Tibial nerve (tissue), 4 donors: ENCODE measurements around the gene KRT28. TPM values are rescaled to one million over a fixed set of nuclear protein-coding genes. Genes with fewer than 3 reads are reported as not detected.

ENCODE experiments used
- DNase-seq, 2 donors: peaks; one replicate each; pipeline ENCODE4 v3.0.0-alpha.2; 2019; ENCODE audit warnings: low spot score in 2 of 2
- H3K27ac ChIP-seq, 4 donors: fragments of 200-600 bp; sonication (generic) in 3 of 4; one replicate each; pipeline ENCODE4 v1.5.1; 2017 to 2019; ENCODE audit warnings: mild to moderate bottlenecking in 1 of 4
- H3K27me3 ChIP-seq, 2 donors: fragments of 200-600 bp; sonication (generic) in 1 of 2; one replicate each; pipeline versions ENCODE4 v1.5.1 to v1.6.0; 2017 to 2019
- H3K36me3 ChIP-seq, 3 donors: fragments of 200-600 bp; sonication (generic); one replicate each; pipeline ENCODE4 v1.5.1; 2018 to 2019
- H3K4me1 ChIP-seq, 4 donors: fragments of 200-600 bp; sonication (generic) in 3 of 4; one replicate each; pipeline ENCODE4 v1.5.1; 2017 to 2019
- H3K4me3 ChIP-seq, 4 donors: fragments of 200-600 bp; sonication (generic) in 3 of 4; one replicate each; pipeline ENCODE4 v1.5.1; 2017 to 2019; ENCODE audit warnings: mild to moderate bottlenecking in 1 of 4, moderate library complexity in 1 of 4
- H3K9me3 ChIP-seq, 4 donors: fragments of 200-600 bp; sonication (generic) in 3 of 4; one replicate each; pipeline ENCODE4 v1.5.1; 2017 to 2019
- EP300 ChIP-seq, 2 donors: sonication (generic); formaldehyde crosslinking; IDR thresholded peaks; one replicate each; pipeline ENCODE4 v1.6.1; 2017; ENCODE audit warnings: antibody characterized with exemption in 2 of 2, mild to moderate bottlenecking in 1 of 2
- POLR2A ChIP-seq, 2 donors: fragments of 450-650 bp; IDR thresholded peaks; one replicate each; pipeline ENCODE4 v1.6.1; 2017; ENCODE audit warnings: antibody characterized with exemption in 2 of 2, mild to moderate bottlenecking in 2 of 2, moderate library complexity in 2 of 2
- WGBS, 2 donors: methylation state at CpG; one replicate each; pipeline ENCODE4 v1.1.5; 2018; 5-methylcytosine and 5-hydroxymethylcytosine counted together
- total RNA-seq, 4 donors: library from RNA; depleted of rRNA; stranded (reverse); fragments of >200 nt; gene quantifications; one replicate each; pipeline ENCODE4 v1.1.0, GENCODE V29; 2016
- TF ChIP-seq, protein P1 (sequence below), 5 experiments: fragments of 200-600 bp in 3 of 5; fragments of 450-650 bp in 2 of 5; sonication (generic) in 3 of 5; IDR thresholded peaks; one replicate each; pipeline ENCODE4 v1.5.1; 2016 to 2019; ENCODE audit warnings: antibody characterized with exemption in 5 of 5, mild to moderate bottlenecking in 3 of 5, moderate library complexity in 2 of 5

Gene KRT28
- total RNA-seq, 4 donors from 2014 or later, result not detected

DNA sequence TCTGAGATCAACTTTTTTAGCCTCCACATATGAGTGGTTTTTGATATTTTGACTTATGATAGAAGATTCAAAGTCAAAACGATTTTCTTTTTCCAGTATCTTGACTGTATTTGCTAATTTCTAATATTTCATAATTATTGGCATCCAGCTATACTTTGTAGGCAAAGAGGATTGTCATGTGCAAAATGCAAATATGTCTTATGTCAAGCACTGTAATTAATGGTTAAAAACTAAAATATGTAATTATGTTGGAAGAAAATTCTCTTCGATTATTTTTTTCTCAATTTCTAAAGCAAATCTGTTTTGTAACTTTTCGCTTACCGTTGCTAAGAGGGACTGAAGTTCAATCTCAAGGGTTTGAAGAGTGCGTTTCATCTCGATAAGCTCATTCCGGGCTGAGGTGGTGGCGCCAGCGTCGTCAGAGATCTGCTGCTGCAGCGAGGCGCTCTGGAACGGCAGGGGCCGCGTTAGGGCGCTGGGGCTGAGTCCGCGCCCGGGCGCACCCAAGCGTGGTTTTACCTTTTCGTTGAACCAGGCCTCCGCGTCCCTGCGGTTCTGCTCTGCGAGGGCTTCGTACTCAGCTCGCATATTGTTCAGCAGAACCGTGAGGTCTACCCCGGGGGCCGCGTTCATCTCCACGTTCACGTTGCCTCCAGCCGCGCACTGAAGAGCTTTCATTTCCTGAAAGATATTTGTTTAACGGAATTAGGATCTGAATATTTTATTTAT, 20.4 kb downstream of the KRT28 start:
- H3K4me1 ChIP-seq, result peaks cover 0 to 6% (median 0%) of the 10 kb centered on the region in 4 donors
- 29 to 35% methylated on average over 37 of the region's 37 CpGs for WGBS, 2 donors
- H3K9me3 ChIP-seq, result no peaks in the 10 kb centered on the region
- TF ChIP-seq EP300 (IDR thresholded peaks at IDR 0.05), result no peak
- H3K27me3 ChIP-seq, result peaks cover 0 to 46% of the 10 kb centered on the region in 2 donors
- no peaks in the 10 kb centered on the region for H3K36me3 ChIP-seq
- H3K4me3 ChIP-seq, result peak overlapping the region in 2 of 4 donors; percentile 22 to 30
- no peak overlapping the region for H3K27ac ChIP-seq
- DNase-seq, result no peak

DNA sequence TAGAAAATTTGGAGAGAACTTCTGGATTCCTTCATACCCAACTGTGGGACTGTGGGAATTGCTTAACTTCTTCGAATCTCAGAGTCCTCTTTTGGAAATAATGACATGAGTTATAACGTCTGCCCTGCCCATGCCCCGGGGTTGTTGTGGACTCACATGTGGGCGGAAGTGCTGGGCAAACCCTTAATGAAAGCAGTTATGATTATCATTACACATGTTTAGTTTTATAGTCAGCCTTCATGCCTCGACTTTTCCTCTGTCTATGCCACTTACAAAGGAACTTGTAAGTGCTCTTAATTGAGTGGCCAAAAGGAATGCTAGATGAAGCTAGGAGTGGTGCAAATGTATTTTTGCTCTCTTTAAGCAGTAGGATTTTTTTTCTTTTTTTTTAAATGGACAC, 21.3 kb downstream of the KRT28 start:
- TF ChIP-seq, protein P1, sequence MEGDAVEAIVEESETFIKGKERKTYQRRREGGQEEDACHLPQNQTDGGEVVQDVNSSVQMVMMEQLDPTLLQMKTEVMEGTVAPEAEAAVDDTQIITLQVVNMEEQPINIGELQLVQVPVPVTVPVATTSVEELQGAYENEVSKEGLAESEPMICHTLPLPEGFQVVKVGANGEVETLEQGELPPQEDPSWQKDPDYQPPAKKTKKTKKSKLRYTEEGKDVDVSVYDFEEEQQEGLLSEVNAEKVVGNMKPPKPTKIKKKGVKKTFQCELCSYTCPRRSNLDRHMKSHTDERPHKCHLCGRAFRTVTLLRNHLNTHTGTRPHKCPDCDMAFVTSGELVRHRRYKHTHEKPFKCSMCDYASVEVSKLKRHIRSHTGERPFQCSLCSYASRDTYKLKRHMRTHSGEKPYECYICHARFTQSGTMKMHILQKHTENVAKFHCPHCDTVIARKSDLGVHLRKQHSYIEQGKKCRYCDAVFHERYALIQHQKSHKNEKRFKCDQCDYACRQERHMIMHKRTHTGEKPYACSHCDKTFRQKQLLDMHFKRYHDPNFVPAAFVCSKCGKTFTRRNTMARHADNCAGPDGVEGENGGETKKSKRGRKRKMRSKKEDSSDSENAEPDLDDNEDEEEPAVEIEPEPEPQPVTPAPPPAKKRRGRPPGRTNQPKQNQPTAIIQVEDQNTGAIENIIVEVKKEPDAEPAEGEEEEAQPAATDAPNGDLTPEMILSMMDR (IDR thresholded peaks at IDR 0.05), result no peak
- TF ChIP-seq EP300 (IDR thresholded peaks at IDR 0.05) (no peak), POLR2A (IDR thresholded peaks at IDR 0.05) (no peak)
- Histone ChIP-seq H3K27me3 (peaks cover 0 to 46% of the 10 kb centered on the region in 2 donors), H3K9me3 (no peaks in the 10 kb centered on the region), H3K4me1 (peaks cover 0 to 6% (median 0%) of the 10 kb centered on the region in 4 donors), H3K4me3 (no peak overlapping the region), H3K27ac (no peak overlapping the region), H3K36me3 (no peaks in the 10 kb centered on the region)
- 49 to 51% methylated on average over 5 of the region's 5 CpGs for WGBS, 2 donors
- DNase-seq, result no peak

DNA sequence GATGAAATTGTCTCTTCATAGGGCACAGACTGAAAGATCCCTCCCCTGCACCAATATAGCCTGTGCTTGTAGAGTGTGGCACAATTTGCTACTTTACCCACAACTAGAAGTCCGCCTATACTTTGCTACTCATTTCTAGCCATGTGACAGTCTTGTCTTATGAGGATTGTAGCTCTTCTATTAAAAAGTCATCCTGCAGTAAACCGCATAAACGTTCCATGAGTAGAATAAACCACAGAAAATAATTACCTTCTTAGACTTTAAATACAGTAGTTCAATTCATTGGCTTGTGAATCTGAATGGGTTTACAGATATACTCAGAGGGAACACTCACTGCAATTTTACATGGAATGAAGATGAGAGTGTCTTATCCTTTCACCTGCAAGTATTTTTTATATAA, 21.8 kb downstream of the KRT28 start:
- Histone ChIP-seq H3K4me1 (peaks cover 0 to 6% (median 0%) of the 10 kb centered on the region in 4 donors), H3K9me3 (no peaks in the 10 kb centered on the region), H3K27ac (no peak overlapping the region), H3K27me3 (peaks cover 0 to 46% of the 10 kb centered on the region in 2 donors), H3K36me3 (no peaks in the 10 kb centered on the region), H3K4me3 (no peak overlapping the region)
- 65 to 68% methylated on average over 3 of the region's 3 CpGs for WGBS, 2 donors
- TF ChIP-seq POLR2A (IDR thresholded peaks at IDR 0.05) (no peak), EP300 (IDR thresholded peaks at IDR 0.05) (no peak)
- TF ChIP-seq, protein P1 (IDR thresholded peaks at IDR 0.05), result no peak
- no peak for DNase-seq

DNA sequence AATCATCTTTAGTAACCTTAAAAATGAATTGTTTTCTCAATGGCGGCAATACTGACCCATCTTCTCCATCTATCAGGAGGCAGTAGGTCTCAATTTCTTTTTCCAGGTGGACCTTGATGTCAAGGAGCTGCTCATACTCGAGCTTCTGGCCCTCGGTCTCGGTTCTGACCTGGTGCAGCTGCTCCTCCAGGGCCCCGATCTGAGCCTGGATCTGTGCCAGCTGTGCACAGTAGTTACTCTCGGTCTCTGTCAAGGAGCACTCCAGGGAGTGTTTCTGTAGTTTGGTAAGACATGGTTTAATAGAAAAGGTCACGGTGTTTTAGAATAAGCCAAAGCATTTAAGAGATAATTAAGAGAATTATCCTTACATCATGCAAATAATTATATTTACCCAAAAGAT, 22.3 kb downstream of the KRT28 start:
- Histone ChIP-seq H3K4me1 (peaks cover 0 to 6% (median 0%) of the 10 kb centered on the region in 4 donors), H3K4me3 (no peak overlapping the region), H3K36me3 (no peaks in the 10 kb centered on the region), H3K27ac (no peak overlapping the region), H3K27me3 (peaks cover 0 to 46% of the 10 kb centered on the region in 2 donors), H3K9me3 (no peaks in the 10 kb centered on the region)
- no peak for DNase-seq
- no peak for TF ChIP-seq EP300 (IDR thresholded peaks at IDR 0.05)
- TF ChIP-seq POLR2A (IDR thresholded peaks at IDR 0.05), result no peak
- WGBS, 2 donors, result 58 to 67% methylated on average over 7 of the region's 7 CpGs

DNA sequence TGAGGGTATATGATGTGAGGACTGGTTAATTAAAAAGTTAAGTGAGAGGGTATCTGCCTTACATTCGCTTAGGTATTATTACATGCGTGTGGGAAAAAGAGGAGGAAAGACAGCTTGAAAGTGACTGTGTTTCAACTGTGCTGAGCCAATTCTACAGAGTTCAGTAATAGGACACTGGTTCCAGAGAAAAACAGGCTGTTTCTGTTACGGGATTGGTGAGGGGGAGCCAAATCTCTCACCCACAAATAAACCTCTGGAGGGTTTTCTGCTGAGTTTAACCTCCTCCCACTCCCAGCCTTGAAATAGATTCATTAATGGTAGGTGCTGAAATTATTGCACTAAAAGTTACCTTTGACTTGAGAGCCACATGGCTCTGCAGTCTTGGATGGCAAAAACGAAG, 23.8 kb downstream of the KRT28 start:
- no peaks in the 10 kb centered on the region for H3K9me3 ChIP-seq
- DNase-seq, result no peak
- H3K4me1 ChIP-seq, result peaks cover 0 to 6% (median 0%) of the 10 kb centered on the region in 4 donors
- H3K27me3 ChIP-seq, result peaks cover 0 to 39% of the 10 kb centered on the region in 2 donors
- TF ChIP-seq POLR2A (IDR thresholded peaks at IDR 0.05) (no peak), EP300 (IDR thresholded peaks at IDR 0.05) (no peak)
- TF ChIP-seq, protein P1 (IDR thresholded peaks at IDR 0.05), result no peak
- no peak overlapping the region for H3K27ac ChIP-seq
- H3K36me3 ChIP-seq, result no peaks in the 10 kb centered on the region
- 58 to 60% methylated on average over 4 of the region's 4 CpGs for WGBS, 2 donors
- no peak overlapping the region for H3K4me3 ChIP-seq

DNA sequence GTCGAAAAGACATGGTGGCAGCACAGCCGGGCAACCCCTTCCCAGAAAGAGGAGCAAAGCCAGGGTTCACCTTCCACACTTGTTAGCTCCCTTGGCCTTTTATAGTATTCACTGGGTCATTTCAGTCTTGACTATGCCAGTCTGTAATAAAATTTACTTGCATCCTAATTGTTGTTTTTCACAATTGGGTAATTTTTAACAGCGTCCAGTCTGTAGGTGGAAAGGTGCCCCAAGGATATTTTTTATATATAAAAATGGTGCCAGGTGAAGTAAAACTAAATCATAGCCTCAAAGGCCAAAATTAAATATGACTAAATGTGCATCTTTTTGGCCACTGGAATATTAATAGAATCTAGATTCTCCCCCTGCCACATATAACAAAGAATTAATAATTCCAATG, 27.7 kb downstream of the KRT28 start, which contains the start of gene KRT26:
TSS of gene KRT26 (minus strand) at position 101 of the 400 bp plus-strand sequence. CDS start at position 13, 88 bp downstream.
- Histone ChIP-seq H3K27me3 (peaks cover 0 to 10% of the 10 kb centered on the region in 2 donors), H3K36me3 (no peaks in the 10 kb centered on the region), H3K27ac (no peak within 1 kb of the TSS), H3K9me3 (no peaks in the 10 kb centered on the region), H3K4me1 (no peaks in the 10 kb centered on the region), H3K4me3 (no peak within 1 kb of the TSS)
- DNase-seq, result no peak
- no peak for TF ChIP-seq POLR2A (IDR thresholded peaks at IDR 0.05)
- TF ChIP-seq, protein P1 (IDR thresholded peaks at IDR 0.05), result no peak
- TF ChIP-seq EP300 (IDR thresholded peaks at IDR 0.05), result no peak
- WGBS, 2 donors, result 80 to 94% methylated on average over 3 of the region's 3 CpGs
